Right atrium auricular region (tissue), 2 donors: ENCODE data around the gene CXXC1. TPM values are rescaled to one million over a fixed set of nuclear protein-coding genes. Genes with fewer than 3 reads are reported as not detected.
"Not testable (repeated sequence)": the region's sequence is repeated elsewhere in the genome, so short reads cannot be mapped to it uniquely, and the experiment has no call there.

Source experiments
- DNase-seq: peaks from one replicate; pipeline ENCODE4 v3.0.0-alpha.2; 2019; ENCODE audit warnings: low spot score
- H3K27ac ChIP-seq, 2 donors: fragments of 200-600 bp; sonication (generic); 1 replicate in 1 of 2; 2 replicates in 1 of 2; pipeline ENCODE4 v1.5.1; 2016 to 2019
- H3K27me3 ChIP-seq, 2 donors: fragments of 200-600 bp; sonication (generic); one replicate each; pipeline versions ENCODE4 v1.5.1 to v1.6.0; 2017 to 2019
- H3K36me3 ChIP-seq: fragments of 200-600 bp; sonication (generic); one replicate; pipeline ENCODE4 v1.5.1; 2016
- H3K4me1 ChIP-seq, 2 donors: fragments of 200-600 bp; sonication (generic); one replicate each; pipeline versions ENCODE4 v1.5.1 to v1.6.0; 2017 to 2019
- H3K4me3 ChIP-seq, 2 donors: fragments of 200-600 bp; sonication (generic); 1 replicate in 1 of 2; 2 replicates in 1 of 2; pipeline ENCODE4 v1.5.1; 2017 to 2019; ENCODE audit warnings: mild to moderate bottlenecking in 1 of 2, moderate library complexity in 1 of 2
- H3K9me3 ChIP-seq, 2 donors: fragments of 200-600 bp; sonication (generic); one replicate each; pipeline ENCODE4 v1.5.1; 2019
- total RNA-seq, 2 donors: library from RNA; depleted of rRNA; stranded (reverse); fragments of >200 nt; gene quantifications; one replicate each; pipeline ENCODE4 v1.1.0, GENCODE V29; 2016
- TF ChIP-seq, protein P1 (sequence below), 2 donors: fragments of 200-600 bp; sonication (generic); IDR thresholded peaks; one replicate each; pipeline ENCODE4 v1.5.1; 2019; ENCODE audit warnings: antibody characterized with exemption in 2 of 2

The CXXC1 gene
- total RNA-seq, 2 donors from 2014 or later = 17.1 to 38.3 TPM

DNA sequence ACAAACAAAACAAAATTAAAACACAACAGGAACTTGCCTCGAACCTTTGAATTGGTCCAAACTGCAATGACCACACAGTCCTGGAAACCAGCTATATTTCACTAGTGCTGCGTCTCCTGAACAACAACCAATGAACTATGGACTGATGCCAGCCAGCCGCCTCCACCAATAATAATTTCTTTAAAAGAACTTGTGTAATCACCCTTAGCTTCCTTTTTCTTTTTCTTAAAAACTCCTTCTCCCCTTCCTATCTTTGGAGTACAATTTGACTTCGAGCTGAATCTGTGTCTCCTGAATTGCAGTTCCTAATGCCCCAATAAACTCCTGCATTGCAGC, 1.6 kb upstream of the CXXC1 start:
- no peak for DNase-seq
- Histone ChIP-seq H3K36me3 (peaks cover 14% of the 10 kb centered on the region), H3K9me3 (no peaks in the 10 kb centered on the region), H3K27me3 (no peaks in the 10 kb centered on the region), H3K4me1 (peaks cover 0 to 13% of the 10 kb centered on the region in 2 donors), H3K27ac (no peak overlapping the region), H3K4me3 (no peak overlapping the region)
- TF ChIP-seq, protein P1, sequence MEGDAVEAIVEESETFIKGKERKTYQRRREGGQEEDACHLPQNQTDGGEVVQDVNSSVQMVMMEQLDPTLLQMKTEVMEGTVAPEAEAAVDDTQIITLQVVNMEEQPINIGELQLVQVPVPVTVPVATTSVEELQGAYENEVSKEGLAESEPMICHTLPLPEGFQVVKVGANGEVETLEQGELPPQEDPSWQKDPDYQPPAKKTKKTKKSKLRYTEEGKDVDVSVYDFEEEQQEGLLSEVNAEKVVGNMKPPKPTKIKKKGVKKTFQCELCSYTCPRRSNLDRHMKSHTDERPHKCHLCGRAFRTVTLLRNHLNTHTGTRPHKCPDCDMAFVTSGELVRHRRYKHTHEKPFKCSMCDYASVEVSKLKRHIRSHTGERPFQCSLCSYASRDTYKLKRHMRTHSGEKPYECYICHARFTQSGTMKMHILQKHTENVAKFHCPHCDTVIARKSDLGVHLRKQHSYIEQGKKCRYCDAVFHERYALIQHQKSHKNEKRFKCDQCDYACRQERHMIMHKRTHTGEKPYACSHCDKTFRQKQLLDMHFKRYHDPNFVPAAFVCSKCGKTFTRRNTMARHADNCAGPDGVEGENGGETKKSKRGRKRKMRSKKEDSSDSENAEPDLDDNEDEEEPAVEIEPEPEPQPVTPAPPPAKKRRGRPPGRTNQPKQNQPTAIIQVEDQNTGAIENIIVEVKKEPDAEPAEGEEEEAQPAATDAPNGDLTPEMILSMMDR (IDR thresholded peaks at IDR 0.05) = no peak

DNA sequence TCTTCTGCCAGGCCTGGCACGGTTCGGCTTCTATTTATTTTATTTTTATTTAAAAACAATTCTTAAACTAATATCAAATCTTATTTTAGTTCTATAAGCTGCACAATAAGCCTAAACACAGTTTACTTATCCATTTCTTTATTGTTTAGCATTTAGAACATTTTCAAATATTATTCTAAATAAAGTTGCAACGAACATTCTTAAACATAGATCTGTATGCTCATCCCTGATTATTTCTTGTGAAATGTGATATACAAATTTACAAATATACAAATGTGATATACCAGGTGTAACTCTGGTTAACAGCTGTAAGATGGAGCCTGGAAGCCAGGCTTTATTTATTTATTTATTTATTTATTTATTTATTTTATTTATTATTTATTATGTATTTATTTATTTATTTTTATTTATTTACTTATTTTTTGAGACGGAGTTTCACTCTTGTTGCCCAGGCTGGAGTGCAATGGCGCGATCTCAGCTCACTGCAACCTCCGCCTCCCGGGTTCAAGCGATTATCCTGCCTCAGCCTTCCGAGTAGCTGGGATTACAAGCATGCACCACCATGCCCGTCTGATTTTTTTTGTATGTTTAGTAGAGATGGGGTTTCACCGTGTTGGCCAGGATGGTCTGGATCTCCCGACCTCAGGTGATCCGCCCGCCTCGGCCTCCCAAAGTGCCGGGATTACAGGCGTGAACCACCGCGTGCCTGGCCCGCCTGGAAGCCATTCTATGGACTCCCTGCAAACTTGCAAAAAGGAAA, 1.0 kb upstream of the CXXC1 start:
- Histone ChIP-seq H3K36me3 (peaks cover 19% of the 10 kb centered on the region), H3K27ac (peak overlapping the region; percentile 87 to 90), H3K4me3 (peak overlapping the region; percentile 62 to 76), H3K4me1 (peaks cover 0 to 13% of the 10 kb centered on the region in 2 donors)
- not testable (repeated sequence) for DNase-seq, H3K9me3 ChIP-seq, H3K27me3 ChIP-seq

DNA sequence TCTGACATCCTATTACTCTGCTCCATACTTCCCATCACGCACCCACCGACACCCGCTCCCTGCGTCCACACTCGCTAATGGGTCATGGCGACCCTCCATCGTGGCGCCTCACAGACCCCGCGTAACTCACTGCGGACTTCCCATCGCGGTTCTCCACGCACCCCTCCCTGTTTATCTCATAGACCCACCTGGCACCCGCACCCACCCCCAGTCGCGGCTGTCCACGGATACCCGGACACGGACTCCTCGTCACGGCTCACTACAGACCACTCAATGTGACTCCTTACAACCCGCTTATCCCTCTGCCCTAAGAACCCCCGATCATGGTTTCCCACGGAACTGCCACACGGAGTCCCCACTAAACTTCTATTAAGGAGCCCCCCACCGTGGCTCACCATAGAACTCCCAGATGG, 458 bp downstream of the CXXC1 start:
- Histone ChIP-seq H3K27ac (peak overlapping the region; percentile 87 to 90), H3K9me3 (no peaks in the 10 kb centered on the region), H3K4me3 (peak overlapping the region; percentile 62 to 76), H3K27me3 (no peaks in the 10 kb centered on the region), H3K36me3 (peaks cover 30% of the 10 kb centered on the region), H3K4me1 (peaks cover 0 to 17% of the 10 kb centered on the region in 2 donors)
- DNase-seq = no peak
- TF ChIP-seq, protein P1 (IDR thresholded peaks at IDR 0.05) = no peak

DNA sequence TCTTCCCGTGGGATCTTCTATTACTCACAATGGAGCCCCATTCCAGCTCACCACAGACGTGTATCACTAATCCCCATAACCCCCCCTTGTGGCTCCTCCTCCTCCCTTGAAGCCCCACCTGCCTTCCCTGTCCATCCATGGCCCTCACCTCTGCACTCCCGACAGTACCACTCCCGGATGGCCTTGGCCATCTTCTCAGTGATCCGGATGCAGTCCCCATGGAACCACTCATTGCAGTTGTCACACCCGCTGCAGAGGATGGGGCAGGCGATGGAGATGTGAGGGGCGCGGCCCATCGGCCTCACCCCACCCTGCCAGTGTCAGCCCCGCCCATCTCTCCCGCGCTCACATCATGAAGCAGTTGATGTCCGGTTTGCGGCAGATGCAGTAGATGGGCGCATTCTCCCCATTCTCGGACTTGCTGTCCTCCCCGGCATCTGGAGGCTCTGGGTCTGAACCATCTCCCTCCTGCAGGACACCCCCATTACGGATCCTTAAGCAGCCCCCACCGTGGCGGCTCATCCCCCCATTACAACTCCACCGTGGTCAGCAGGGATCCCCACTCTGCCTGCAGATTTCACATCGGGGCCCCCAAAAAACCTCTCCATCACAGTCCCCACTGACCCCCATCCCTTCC, 983 bp downstream of the CXXC1 start:
- TF ChIP-seq, protein P1 (IDR thresholded peaks at IDR 0.05) = no peak
- Histone ChIP-seq H3K27ac (peak overlapping the region; percentile 87 to 90), H3K4me3 (peak overlapping the region; percentile 62 to 76), H3K27me3 (no peaks in the 10 kb centered on the region), H3K4me1 (peaks cover 0 to 21% of the 10 kb centered on the region in 2 donors), H3K36me3 (peaks cover 30% of the 10 kb centered on the region), H3K9me3 (no peaks in the 10 kb centered on the region)
- no peak for DNase-seq

DNA sequence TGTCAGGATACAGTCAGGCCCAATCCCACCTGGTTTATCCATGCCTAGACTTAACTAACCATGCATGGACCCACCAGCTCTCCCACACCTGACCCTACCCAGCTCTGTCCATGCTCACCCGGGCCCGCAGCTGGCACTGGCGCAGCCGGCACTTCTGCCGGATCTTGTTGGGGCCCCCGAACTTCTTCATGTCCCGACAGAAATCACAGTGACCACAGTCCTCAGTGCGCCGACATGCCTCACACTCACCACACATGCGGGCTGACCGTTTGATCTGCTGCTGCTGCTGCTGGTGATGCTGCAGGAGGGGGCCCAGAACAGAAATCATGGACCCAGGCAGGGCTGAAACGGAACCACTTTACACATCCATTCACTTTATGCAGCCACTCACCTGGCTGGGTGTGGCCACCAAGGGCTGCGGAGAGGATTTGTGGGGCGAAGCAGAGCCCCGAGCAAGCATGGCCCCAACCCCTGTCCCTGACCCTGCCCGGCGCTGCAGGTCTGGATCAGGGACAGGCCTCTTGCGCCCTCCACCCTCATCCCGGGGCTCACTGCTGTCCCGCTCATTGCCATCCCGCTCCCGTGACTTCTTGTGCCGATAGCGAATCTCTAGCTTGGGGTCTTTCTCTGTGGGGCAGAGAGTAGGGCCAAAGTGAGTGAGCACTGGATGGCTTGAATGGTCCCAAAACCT, 1.7 kb downstream of the CXXC1 start:
- TF ChIP-seq, protein P1 (IDR thresholded peaks at IDR 0.05) = no peak

DNA sequence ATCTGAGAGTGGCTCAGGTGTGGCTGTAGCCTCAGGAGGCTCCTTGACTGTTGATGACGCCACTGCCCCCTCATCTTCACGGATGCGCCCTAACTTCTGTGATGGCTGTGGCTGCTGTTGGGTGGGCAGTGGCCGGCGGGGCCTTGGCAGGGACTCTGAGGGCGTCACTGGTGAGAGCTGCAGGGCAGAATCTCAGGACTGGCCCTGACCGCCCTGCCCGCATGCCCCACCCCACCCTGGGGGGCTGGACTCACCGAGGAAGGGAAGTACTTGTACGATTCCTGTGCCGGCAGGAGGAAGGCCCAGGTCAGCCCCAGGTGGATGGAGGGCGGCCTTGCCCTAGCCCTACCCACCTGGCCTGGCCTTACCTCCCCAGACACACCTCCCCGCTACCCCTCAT, 2.4 kb downstream of the CXXC1 start:
- no peak for DNase-seq

More for the DNA sequence above, 1.7 kb downstream of the CXXC1 start:
- Histone ChIP-seq H3K4me3 (no peak overlapping the region), H3K27me3 (no peaks in the 10 kb centered on the region), H3K27ac (no peak overlapping the region), H3K9me3 (no peaks in the 10 kb centered on the region), H3K4me1 (peaks cover 0 to 21% of the 10 kb centered on the region in 2 donors), H3K36me3 (peaks cover 30% of the 10 kb centered on the region)
- no peak for DNase-seq

More for the DNA sequence above, 2.4 kb downstream of the CXXC1 start:
- Histone ChIP-seq H3K9me3 (no peaks in the 10 kb centered on the region), H3K27ac (no peak overlapping the region), H3K27me3 (no peaks in the 10 kb centered on the region), H3K4me3 (no peak overlapping the region), H3K4me1 (peaks cover 0 to 28% of the 10 kb centered on the region in 2 donors), H3K36me3 (peaks cover 30% of the 10 kb centered on the region)
- TF ChIP-seq, protein P1 (IDR thresholded peaks at IDR 0.05) = no peak
